Heart left ventricle (tissue), 16 donors: Measurements from ENCODE around the gene QPCTL. TPM values are rescaled to one million over a fixed set of nuclear protein-coding genes. Genes with fewer than 3 reads are reported as not detected.
A peak's percentile ranks its signal among the peaks of the same experiment; 100 is the strongest.

Source experiments
- ATAC-seq, 4 donors: fragments of 200-7000 bp; cut with Tn5 transposase; one replicate each; pipeline ENCODE4 v1.9.1; 2020 to 2022; ENCODE audit warnings: moderate library complexity in 4 of 4, mild to moderate bottlenecking in 3 of 4, moderate number of reproducible peaks in 1 of 4
- DNase-seq, 5 donors: peaks; one replicate each; pipeline ENCODE4 v3.0.0-alpha.2; 2020
- H3K27ac ChIP-seq, 12 donors: fragments of 200-600 bp; sonication (generic) in 4 of 12; one replicate each; pipeline versions ENCODE4 v1.5.0 to v1.8.0; 2016 to 2022; ENCODE audit warnings: mild to moderate bottlenecking in 2 of 12
- H3K27me3 ChIP-seq, 9 donors: fragments of 200-600 bp; sonication (generic) in 2 of 9; one replicate each; pipeline versions ENCODE4 v1.5.1 to v1.8.0; 2016 to 2022; ENCODE audit warnings: mild to moderate bottlenecking in 3 of 9
- H3K36me3 ChIP-seq, 9 donors: fragments of 200-600 bp; sonication (generic) in 2 of 9; one replicate each; pipeline versions ENCODE4 v1.5.0 to v1.8.0; 2018 to 2022; ENCODE audit warnings: mild to moderate bottlenecking in 2 of 9
- H3K4me1 ChIP-seq, 12 donors: fragments of 200-600 bp; sonication (generic) in 4 of 12; one replicate each; pipeline versions ENCODE4 v1.5.0 to v1.8.0; 2016 to 2022; ENCODE audit warnings: mild to moderate bottlenecking in 3 of 12
- H3K4me3 ChIP-seq, 12 donors: fragments of 200-600 bp; sonication (generic) in 4 of 12; one replicate each; pipeline versions ENCODE4 v1.5.0 to v1.8.0; 2017 to 2022; ENCODE audit warnings: mild to moderate bottlenecking in 9 of 12, moderate library complexity in 4 of 12
- H3K9me3 ChIP-seq, 12 donors: fragments of 200-600 bp; sonication (generic) in 4 of 12; one replicate each; pipeline versions ENCODE4 v1.5.0 to v1.8.0; 2016 to 2022; ENCODE audit warnings: mild to moderate bottlenecking in 1 of 12
- POLR2A ChIP-seq, 2 donors: fragments of 450-650 bp; IDR thresholded peaks; one replicate each; pipeline ENCODE4 v1.6.1; 2017; ENCODE audit warnings: antibody characterized with exemption in 2 of 2, mild to moderate bottlenecking in 2 of 2, moderate library complexity in 2 of 2
- WGBS, 4 donors: extraction: QIAGEN DNeasy Blood & Tissue Kit in 2 of 4; methylation state at CpG; one replicate each; pipeline versions ENCODE4 v1.1.5 to v1.1.7; 2013 to 2018; 5-methylcytosine and 5-hydroxymethylcytosine counted together
- intact Hi-C, 10 donors: fragments of 100-400 bp; cut with DNase I; formaldehyde crosslinking; loops; one replicate each; pipeline versions ENCODE4 v1.11.1 to v1.14.2; 2022
- polyA plus RNA-seq, 2 donors: library from polyadenylated mRNA; stranded (reverse); fragments of 200-250 nt; gene quantifications; one replicate each; pipeline ENCODE4 v1.2.3, GENCODE V29; 2013
- total RNA-seq, 9 donors: library from RNA; depleted of rRNA in 2 of 9; stranded (reverse); fragments of >200 nt in 2 of 9; fragmentation: NEBNext Ultra II Directional in 3 of 9; extraction: Animal tissue kit (Norgen Biotek cat#: 25700) in 3 of 9; gene quantifications; one replicate each; pipeline versions ENCODE4 v1.1.0 to v1.2.4, GENCODE V29; 2016 to 2023
- TF ChIP-seq, protein P1 (sequence below), 12 donors: fragments of 200-600 bp; sonication (generic) in 4 of 12; IDR thresholded peaks; one replicate each; pipeline versions ENCODE4 v1.5.0 to v1.8.0; 2018 to 2022; ENCODE audit warnings: antibody characterized with exemption in 12 of 12, mild to moderate bottlenecking in 5 of 12
- donor health status: ischemic (EF 13 %, LVEDD 7.1; RV severe dilation, severe dysfunction).
- donor health status: healthy with polysubstance abuse.
- donor health status: DM: no; HTN: yes; CAD: no.
- donor health status: DM: no; HTN: no; CAD: no.
- donor health status: ischemic (EF 25% LVEDD 6.9; RV normal size, moderate dysfunction).
- donor health status: ischemic (EF 25% LVEDD 5.7; RV mildly dilated, moderate dysfunction).
- donor health status: healthy.
- donor health status: DM: yes; HTN: yes; CAD: no.
- donor health status: ischemic (EF 35%, LVEDD 5.7; RV mildly dilated, moderate dysfunction).
- donor health status: nonischemic (EF 11% LVEDD 7.7; RV severe dilation, severe dysfunction).
- donor health status: DM: yes; HTN: yes; CAD: no.
- donor health status: PGD.
- donor health status: ischemic (EF 29% LVEDD 5.4; RV normal size, mild dysfunction).
- donor health status: nonischemic (EF 23%, LVEDD 6.1; RV moderate dilation, normal function).

The QPCTL gene
- total and polyA plus RNA-seq, 11 donors: 1.5 to 5.5 (median 2.9) TPM

DNA sequence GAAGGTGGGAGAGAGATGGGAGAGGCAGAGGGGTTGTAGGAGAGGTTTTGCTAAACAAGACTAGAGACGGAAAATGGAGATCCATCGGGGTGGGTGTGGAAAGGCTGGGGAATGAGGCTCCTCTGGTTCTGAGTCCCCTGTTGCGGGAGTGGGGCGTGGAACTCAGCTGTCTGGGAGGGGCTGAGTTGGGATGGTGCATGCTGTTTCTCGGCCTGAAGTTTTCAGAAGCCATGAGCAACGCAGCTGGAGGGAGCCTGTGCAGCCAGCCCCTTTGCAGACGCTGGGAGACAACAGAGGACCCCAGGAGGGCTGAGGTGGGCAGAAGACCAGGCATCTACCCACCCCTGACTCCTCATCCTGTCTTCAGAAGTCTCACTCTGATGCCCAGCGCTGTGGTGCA lies 31.8 kb upstream of the QPCTL start:
- H3K36me3 ChIP-seq: no peaks in the 10 kb centered on the region
- H3K9me3 ChIP-seq: no peaks in the 10 kb centered on the region
- TF ChIP-seq POLR2A (IDR thresholded peaks at IDR 0.05): no peak
- TF ChIP-seq, protein P1, sequence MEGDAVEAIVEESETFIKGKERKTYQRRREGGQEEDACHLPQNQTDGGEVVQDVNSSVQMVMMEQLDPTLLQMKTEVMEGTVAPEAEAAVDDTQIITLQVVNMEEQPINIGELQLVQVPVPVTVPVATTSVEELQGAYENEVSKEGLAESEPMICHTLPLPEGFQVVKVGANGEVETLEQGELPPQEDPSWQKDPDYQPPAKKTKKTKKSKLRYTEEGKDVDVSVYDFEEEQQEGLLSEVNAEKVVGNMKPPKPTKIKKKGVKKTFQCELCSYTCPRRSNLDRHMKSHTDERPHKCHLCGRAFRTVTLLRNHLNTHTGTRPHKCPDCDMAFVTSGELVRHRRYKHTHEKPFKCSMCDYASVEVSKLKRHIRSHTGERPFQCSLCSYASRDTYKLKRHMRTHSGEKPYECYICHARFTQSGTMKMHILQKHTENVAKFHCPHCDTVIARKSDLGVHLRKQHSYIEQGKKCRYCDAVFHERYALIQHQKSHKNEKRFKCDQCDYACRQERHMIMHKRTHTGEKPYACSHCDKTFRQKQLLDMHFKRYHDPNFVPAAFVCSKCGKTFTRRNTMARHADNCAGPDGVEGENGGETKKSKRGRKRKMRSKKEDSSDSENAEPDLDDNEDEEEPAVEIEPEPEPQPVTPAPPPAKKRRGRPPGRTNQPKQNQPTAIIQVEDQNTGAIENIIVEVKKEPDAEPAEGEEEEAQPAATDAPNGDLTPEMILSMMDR (IDR thresholded peaks at IDR 0.05): no peak
- DNase-seq (no peak), ATAC-seq (no peak)
- peaks cover 0 to 28% (median 3%) of the 10 kb centered on the region in 9 donors for H3K27me3 ChIP-seq
- H3K27ac ChIP-seq: no peak overlapping the region
- intact Hi-C loops: no loop called here
- no peaks in the 10 kb centered on the region for H3K4me1 ChIP-seq
- no peak overlapping the region for H3K4me3 ChIP-seq
- WGBS, 4 donors: 37 to 48% (median 39%) methylated on average over 7 to 8 of the region's 8 CpGs

GRCh38 chr19:45663800-45664199 lies 28.7 kb upstream of the QPCTL start:
- ATAC-seq: no peak
- no peak for DNase-seq
- intact Hi-C loops: no loop called here
- Histone ChIP-seq H3K4me3 (no peak overlapping the region), H3K36me3 (no peaks in the 10 kb centered on the region), H3K9me3 (no peaks in the 10 kb centered on the region), H3K27ac (no peak overlapping the region), H3K27me3 (peaks cover 0 to 46% (median 9%) of the 10 kb centered on the region in 9 donors), H3K4me1 (peaks cover 0 to 15% (median 4%) of the 10 kb centered on the region in 12 donors)
- 81 to 100% (median 90%) methylated on average over 1 of the region's 1 CpG for WGBS, 4 donors
- TF ChIP-seq POLR2A (IDR thresholded peaks at IDR 0.05): no peak

GRCh38 chr19:45664575-45664974 lies 27.9 kb upstream of the QPCTL start:
- Histone ChIP-seq H3K36me3 (no peaks in the 10 kb centered on the region), H3K27ac (no peak overlapping the region), H3K4me1 (peaks cover 0 to 23% (median 10%) of the 10 kb centered on the region in 12 donors), H3K27me3 (peaks cover 0 to 53% (median 15%) of the 10 kb centered on the region in 9 donors), H3K4me3 (no peak overlapping the region), H3K9me3 (no peaks in the 10 kb centered on the region)
- intact Hi-C loops: no loop called here
- 63 to 86% (median 75%) methylated on average over 7 of the region's 7 CpGs for WGBS, 4 donors
- TF ChIP-seq POLR2A (IDR thresholded peaks at IDR 0.05): no peak
- TF ChIP-seq, protein P1 (IDR thresholded peaks at IDR 0.05): no peak
- DNase-seq: no peak
- no peak for ATAC-seq

DNA sequence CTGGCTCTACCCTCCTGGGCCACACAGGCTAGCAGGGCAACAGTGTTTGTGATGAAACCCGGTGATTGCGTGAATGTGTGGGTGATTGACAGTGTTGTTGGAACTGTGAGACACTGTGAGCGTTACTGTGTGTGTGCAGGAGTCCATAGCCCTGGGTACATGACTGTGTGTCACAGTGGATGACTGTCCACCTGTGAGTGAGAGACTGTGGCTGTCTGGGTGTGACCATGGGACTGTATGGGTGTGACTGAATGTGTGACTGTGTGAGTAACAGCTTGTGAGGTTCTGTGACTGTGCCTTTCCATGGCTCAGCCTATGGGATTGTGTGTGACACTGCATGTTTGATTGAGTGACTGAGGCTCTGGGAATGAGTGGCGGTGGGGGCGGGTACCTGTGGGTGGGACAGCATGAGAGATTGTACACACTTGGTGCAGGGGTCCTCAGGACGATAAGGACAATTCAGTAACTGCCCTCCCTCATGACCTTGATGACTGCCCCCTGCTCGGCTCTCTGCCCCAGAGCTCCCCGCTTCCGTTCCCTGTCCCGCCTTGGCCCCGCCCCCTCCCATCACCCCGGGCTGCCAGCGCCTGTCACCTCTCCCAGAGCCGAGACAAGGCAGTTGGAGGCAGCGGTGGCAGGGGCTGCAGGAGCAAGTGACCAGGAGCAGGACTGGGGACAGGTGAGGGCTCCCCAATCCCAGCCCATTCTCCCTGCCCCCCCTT lies 24.7 kb upstream of the QPCTL start, which contains the start of gene GIPR:
Gene GIPR, plus strand, starts transcription at position 602 of the 722 bp plus-strand sequence. CDS start 1,300 bp downstream, outside the sequence.
- Histone ChIP-seq H3K36me3 (no peaks in the 10 kb centered on the region), H3K27me3 (peaks cover 0 to 78% (median 27%) of the 10 kb centered on the region in 9 donors), H3K27ac (peak within 1 kb of the TSS in 5 of 12 donors; percentile 9 to 49 (median 34)), H3K4me3 (peak within 1 kb of the TSS; percentile 2 to 68 (median 48)), H3K4me1 (peaks cover 0 to 31% (median 11%) of the 10 kb centered on the region in 12 donors), H3K9me3 (no peaks in the 10 kb centered on the region)
- intact Hi-C loops: no loop called here
- no peak for TF ChIP-seq POLR2A (IDR thresholded peaks at IDR 0.05)
- TF ChIP-seq, protein P1 (IDR thresholded peaks at IDR 0.05): no peak
- ATAC-seq (peak; percentile 25 to 79 (median 62)), DNase-seq (peak in 4 of 5 donors; percentile 61 to 80 (median 70))
- WGBS, 4 donors: 14 to 19% (median 16%) methylated on average over 11 to 15 of the region's 15 CpGs
